ENCODE measurements around the gene TRIM44.
"Not testable (repeated sequence)": the region's sequence is repeated elsewhere in the genome, so short reads cannot be mapped to it uniquely, and the experiment has no call there.

Gene TRIM44

DNA sequence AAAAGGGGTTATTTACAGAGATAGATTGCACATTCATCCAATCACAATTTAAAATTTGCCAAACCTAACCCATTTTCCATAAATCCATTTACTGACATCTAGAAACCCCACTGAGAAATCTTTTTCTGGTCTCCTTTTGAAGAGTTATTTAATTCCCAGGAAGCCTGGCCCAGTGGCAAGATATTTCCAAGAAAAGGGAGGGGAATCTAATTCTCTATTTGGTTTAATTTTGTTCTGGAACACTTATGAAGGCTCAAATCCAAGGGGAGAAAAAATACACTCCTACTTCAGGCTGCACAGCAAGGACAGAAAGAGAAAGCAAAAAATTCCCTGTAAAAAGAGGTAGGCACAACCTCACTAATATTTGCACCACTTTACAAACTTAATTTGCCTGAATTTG lies 193.1 kb downstream of the TRIM44 start:
- DNase-seq (ENCODE audit: low read depth), result no peak

DNA sequence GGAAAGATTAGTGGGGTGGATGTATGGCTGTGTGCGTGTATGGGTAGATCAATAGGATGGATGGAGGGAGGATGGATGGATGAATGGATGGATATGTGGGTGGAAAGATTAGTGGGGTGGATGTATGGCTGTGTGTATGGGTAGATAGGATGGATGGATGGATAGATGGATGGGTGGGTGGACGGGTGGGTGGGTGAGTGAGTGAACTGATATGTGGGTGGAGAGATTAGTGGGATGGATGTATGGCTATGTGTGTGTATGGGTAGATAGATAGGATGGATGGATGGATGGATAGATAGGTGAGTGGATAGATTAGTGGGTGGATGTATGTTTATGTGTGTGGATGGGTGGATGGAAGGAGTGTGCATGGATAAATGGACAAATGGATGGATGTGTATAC lies 193.7 kb downstream of the TRIM44 start:
- DNase-seq (ENCODE audit: low read depth), result no peak

DNA sequence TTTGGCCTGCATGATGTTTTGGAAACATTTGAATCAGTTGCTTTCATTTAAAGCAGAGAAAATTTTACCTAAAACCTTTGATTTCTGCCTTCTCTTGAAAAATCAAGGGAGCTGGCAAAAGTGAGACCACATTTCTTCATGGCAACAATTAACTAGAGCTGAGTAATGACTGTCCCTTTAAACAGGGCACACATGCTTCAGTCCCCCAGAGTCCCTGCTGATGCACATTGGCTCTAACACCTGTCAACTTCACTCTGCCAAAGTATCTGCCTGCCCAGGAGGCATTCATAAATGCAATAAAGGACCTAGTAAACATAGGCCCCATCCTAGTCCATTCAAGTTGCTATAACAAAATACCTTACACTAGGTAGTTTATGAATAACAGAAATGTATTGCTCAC lies 194.2 kb downstream of the TRIM44 start:
- no peak for DNase-seq (ENCODE audit: low read depth)

DNA sequence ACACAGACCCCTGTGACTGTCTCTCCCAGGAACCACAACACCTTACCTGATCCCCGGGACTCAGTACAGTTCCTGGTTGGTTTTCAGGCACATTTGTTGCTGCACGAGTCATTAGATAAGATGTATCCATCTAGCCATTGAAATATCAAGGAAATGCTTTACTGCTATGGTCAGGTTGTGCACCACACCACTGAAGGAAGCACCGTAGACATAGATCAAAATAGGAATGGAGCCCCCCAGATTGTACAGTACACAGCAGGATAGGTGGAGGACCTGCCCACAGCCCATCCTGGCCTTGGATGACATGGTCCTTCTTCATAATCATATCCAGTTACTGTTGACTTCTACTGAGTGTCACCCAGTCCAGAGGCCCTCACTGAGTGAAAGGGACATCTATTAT lies 195.3 kb downstream of the TRIM44 start:
- no peak for DNase-seq (ENCODE audit: low read depth)

DNA sequence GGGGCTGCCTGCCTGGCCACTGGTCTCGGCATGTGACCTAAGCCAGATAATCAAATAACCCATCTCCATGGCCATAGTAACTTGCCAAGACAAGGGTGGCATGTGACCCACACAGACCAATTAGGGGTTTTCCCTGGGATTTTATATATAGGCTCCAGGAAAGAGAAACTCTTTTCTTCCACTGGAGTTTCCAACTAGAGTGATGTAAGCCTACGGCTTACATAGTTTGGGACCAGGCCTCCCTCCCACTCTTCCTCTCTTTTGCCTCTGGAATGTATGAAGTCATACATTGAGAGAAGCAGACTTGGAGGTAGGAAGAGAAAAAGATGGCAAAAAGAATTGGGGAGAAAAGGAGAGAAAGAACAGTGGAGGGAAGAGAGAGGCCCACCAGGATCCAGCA lies 196.7 kb downstream of the TRIM44 start:
- no peak for DNase-seq (ENCODE audit: low read depth)

DNA sequence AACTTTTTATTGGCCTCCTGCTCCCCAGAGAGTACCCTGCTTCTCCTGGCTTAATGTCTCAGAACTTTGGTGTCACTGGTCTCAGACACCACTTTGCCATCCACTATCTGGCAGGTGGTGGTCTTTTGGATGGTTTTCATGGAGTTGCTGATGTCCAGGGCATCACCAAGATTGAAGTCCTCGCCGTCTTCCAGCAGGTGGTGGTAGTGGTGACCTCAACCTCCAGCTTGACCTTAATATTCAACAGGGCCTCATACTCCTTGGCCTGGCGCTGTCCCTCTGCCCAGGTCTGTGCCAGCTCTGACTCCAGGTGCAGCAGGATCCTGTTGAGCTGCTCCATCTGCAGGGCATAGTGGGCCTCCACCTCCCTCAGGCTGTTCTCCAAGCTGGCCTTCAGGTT lies 197.6 kb downstream of the TRIM44 start:
- DNase-seq (ENCODE audit: low read depth), result not testable (repeated sequence)

DNA sequence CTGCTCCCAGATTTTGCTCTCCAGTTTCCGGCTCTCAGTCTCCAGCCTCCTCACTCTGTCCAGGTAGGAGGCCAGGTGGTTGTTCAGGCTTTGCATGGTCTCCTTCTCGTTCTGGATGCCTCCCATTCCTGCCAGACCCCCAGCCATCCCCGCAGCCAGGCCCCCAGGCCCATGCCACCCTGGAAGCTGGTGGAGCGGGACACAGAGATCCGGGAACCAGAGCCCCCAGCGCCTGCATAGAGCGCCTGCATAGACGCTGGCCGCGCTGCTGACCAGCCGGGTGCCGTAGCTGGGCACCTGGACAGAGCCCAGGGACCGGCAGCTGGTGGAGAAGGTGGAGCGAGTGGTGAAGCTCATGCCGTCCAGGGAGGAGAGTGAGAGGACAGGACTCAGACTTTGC lies 198.6 kb downstream of the TRIM44 start:
- DNase-seq (ENCODE audit: low read depth), result no peak

DNA sequence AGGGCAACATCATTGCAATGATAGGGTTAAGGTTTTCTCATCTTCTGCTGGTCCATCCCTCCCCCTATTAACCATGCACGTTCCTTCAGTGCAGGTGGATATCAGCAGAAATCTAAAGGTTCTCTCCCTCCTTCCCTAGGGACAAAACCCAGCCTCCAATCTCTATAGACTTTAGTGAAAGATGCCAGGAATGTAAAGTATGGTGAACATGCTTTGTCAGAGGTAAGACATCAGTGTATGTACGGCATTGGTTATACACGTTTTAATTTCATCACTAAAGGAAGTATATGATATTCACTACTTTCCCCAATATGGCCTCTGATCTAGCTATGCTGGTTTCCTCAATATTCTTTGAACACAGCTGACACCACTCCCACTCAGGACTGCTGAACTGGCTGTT lies 200.1 kb downstream of the TRIM44 start:
- DNase-seq (ENCODE audit: low read depth), result no peak

DNA sequence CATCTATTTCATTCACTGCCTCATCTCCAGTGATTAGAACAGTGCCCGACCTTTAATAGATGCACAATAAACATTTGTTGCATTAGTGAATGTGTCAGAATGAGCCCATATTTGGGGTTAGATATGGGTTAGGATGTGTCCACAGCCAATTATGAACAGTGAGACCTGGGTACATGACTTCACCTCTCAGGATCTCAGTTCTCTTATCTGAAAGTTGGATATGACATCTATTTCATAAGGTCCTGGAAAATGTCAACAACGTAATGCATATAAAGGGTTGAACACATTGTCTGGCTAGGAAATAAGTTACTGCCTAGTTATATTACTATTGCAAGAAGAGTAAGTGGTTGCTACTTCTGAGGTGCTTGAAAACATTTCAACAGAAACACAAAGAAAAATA lies 201.6 kb downstream of the TRIM44 start:
- no peak for DNase-seq (ENCODE audit: low read depth)

DNA sequence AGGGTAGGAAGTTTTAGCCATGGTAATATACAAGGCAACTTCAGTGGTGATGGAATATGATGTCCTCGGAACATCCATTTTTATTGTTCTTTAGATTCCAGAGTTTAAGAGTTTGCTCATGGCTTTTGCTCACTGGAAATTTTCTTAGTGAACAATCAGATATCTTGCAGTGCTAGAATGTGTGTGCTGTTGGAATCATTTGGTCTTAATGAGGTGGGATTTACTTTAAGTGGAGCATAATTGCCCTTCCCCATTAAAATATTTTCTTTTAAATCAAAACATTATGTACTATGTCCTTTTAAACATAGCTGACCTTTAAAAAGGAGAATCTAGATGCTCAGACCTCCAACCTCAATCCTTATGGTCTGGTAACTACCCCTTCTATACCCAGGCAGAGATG lies 204.0 kb downstream of the TRIM44 start:
- no peak for DNase-seq (ENCODE audit: low read depth)
